CD14-positive monocyte (primary cell): ENCODE data around the gene PYURF. TPM values are rescaled to one million over a fixed set of nuclear protein-coding genes. Genes with fewer than 3 reads are reported as not detected.

ENCODE experiments used
- DNase-seq, 3 donors: peaks; one replicate each; pipeline ENCODE4 v3.0.0-alpha.2; 2011 to 2022
- H2AFZ ChIP-seq: 2 replicates; pipeline ENCODE4 v1.6.0; 2012; ENCODE audit warnings: mild to moderate bottlenecking, low read depth, low read length, inconsistent platforms; ENCODE audit not compliant: insufficient read depth, poor library complexity, severe bottlenecking
- H3K27ac ChIP-seq, 2 donors: 1 replicate in 1 of 2; 2 replicates in 1 of 2; pipeline ENCODE4 v1.5.1; 2012 to 2013; ENCODE audit warnings: low read length in 2 of 2, control low read depth in 1 of 2, inconsistent platforms in 1 of 2, low read depth in 1 of 2, mild to moderate bottlenecking in 1 of 2
- H3K27me3 ChIP-seq, 2 donors: one replicate each; pipeline versions ENCODE4 v1.6.0 to v1.6.1; 2011 to 2013; ENCODE audit warnings: low read length in 2 of 2; ENCODE audit not compliant: control insufficient read depth in 2 of 2, insufficient read depth in 2 of 2
- H3K36me3 ChIP-seq, 2 donors: replicated peaks in 1 of 2; 1 replicate in 1 of 2; 2 replicates in 1 of 2; pipeline versions ENCODE4 v1.5.1 to v1.6.1; 2012 to 2013; ENCODE audit warnings: low read length in 2 of 2, control low read depth in 1 of 2, inconsistent platforms in 1 of 2, mild to moderate bottlenecking in 1 of 2; ENCODE audit not compliant: insufficient read depth in 2 of 2, control insufficient read depth in 1 of 2
- H3K4me1 ChIP-seq, 2 donors: 1 replicate in 1 of 2; 2 replicates in 1 of 2; pipeline versions ENCODE4 v1.5.1 to v1.6.1; 2012 to 2013; ENCODE audit warnings: low read length in 2 of 2, control low read depth in 1 of 2, inconsistent platforms in 1 of 2, mild to moderate bottlenecking in 1 of 2, moderate library complexity in 1 of 2; ENCODE audit not compliant: insufficient read depth in 2 of 2, control insufficient read depth in 1 of 2
- H3K4me2 ChIP-seq: replicated peaks from 2 replicates; pipeline ENCODE3; 2012; ENCODE audit warnings: low read length, moderate library complexity, mild to moderate bottlenecking; ENCODE audit not compliant: poor library complexity, severe bottlenecking; ENCODE audit errors: extremely low read depth
- H3K4me3 ChIP-seq, 3 experiments: fragments of 200-600 bp in 1 of 3; sonication (generic) in 1 of 3; replicated peaks in 1 of 3; 1 replicate in 2 of 3; 2 replicates in 1 of 3; pipeline ENCODE4 v1.5.1; 2011 to 2013; ENCODE audit warnings: low read length in 3 of 3, mild to moderate bottlenecking in 3 of 3, control low read depth in 2 of 3, low read depth in 2 of 3, inconsistent platforms in 1 of 3, moderate library complexity in 1 of 3
- H3K79me2 ChIP-seq: 2 replicates; pipeline ENCODE4 v1.6.0; 2012; ENCODE audit warnings: mild to moderate bottlenecking, control low read depth, inconsistent platforms, low read length, moderate library complexity; ENCODE audit not compliant: insufficient read depth
- H3K9ac ChIP-seq: 2 replicates; pipeline ENCODE4 v1.6.0; 2017; ENCODE audit warnings: low read length, mild to moderate bottlenecking; ENCODE audit not compliant: insufficient read depth, poor library complexity, severe bottlenecking
- H3K9me3 ChIP-seq, 2 donors: replicated peaks in 1 of 2; 1 replicate in 1 of 2; 2 replicates in 1 of 2; pipeline versions ENCODE4 v1.5.1 to v1.6.1; 2012 to 2013; ENCODE audit warnings: low read length in 2 of 2, control low read depth in 1 of 2; ENCODE audit not compliant: control insufficient read depth in 1 of 2, insufficient read depth in 1 of 2
- H4K20me1 ChIP-seq: 2 replicates; pipeline ENCODE4 v1.6.0; 2012; ENCODE audit warnings: mild to moderate bottlenecking, low read length, control low read depth, moderate library complexity; ENCODE audit not compliant: insufficient read depth
- H3K27ac Mint-ChIP-seq, 7 donors: one replicate each; pipeline ENCODE4 v1.8.0; 2020; ENCODE audit warnings: mild to moderate bottlenecking in 7 of 7, mixed read lengths in 7 of 7, moderate library complexity in 6 of 7, inconsistent platforms in 2 of 7
- H3K27me3 Mint-ChIP-seq, 3 donors: one replicate each; pipeline ENCODE4 v1.8.0; 2021 to 2022; ENCODE audit warnings: low read depth in 3 of 3, mild to moderate bottlenecking in 3 of 3, mixed read lengths in 3 of 3, moderate library complexity in 3 of 3, inconsistent platforms in 1 of 3
- H3K36me3 Mint-ChIP-seq, 2 donors: one replicate each; pipeline ENCODE4 v1.8.0; 2020; ENCODE audit warnings: mixed read lengths in 2 of 2, inconsistent platforms in 1 of 2, mild to moderate bottlenecking in 1 of 2
- H3K4me1 Mint-ChIP-seq: one replicate; pipeline ENCODE4 v1.8.0; 2020; ENCODE audit warnings: mild to moderate bottlenecking, mixed read lengths
- H3K4me3 Mint-ChIP-seq, 2 donors: one replicate each; pipeline ENCODE4 v1.8.0; 2020; ENCODE audit warnings: mild to moderate bottlenecking in 2 of 2, mixed read lengths in 2 of 2, moderate library complexity in 1 of 2
- H3K9me3 Mint-ChIP-seq, 7 donors: one replicate each; pipeline ENCODE4 v1.8.0; 2020 to 2022; ENCODE audit warnings: mixed read lengths in 7 of 7, mild to moderate bottlenecking in 6 of 7, moderate library complexity in 6 of 7, inconsistent platforms in 2 of 7
- WGBS: methylation state at CpG from one replicate; pipeline ENCODE4 v1.1.5; 2013; ENCODE audit warnings: missing lambda C conversion rate; ENCODE audit not compliant: insufficient coverage; 5-methylcytosine and 5-hydroxymethylcytosine counted together
- intact Hi-C, 2 donors: fragments of 100-400 bp; cut with micrococcal nuclease; formaldehyde crosslinking; loops; one replicate each; pipeline versions ENCODE4 v1.15.0 to v1.15.1; 2023
- polyA plus RNA-seq, 3 donors: library from polyadenylated mRNA; depleted of rRNA in 1 of 3; unstranded in 2 of 3; stranded (reverse) in 1 of 3; fragments of 300-500 nt in 2 of 3; fragments of >200 nt in 1 of 3; fragmentation: Illumina TruSeq in 2 of 3; gene quantifications; 1 replicate in 2 of 3; 2 replicates in 1 of 3; pipeline ENCODE4 v1.2.3, GENCODE V29; 2012 to 2021
- TF ChIP-seq, protein P1 (sequence below): fragments of 200-600 bp; IDR thresholded peaks from one replicate; pipeline ENCODE4 v1.8.0; 2022; ENCODE audit warnings: antibody characterized with exemption, mild to moderate bottlenecking

PYURF gene
- polyA plus RNA-seq, 3 donors: 18.8 to 227 (median 220) TPM

GRCh38 chr4:88478247-88478646, 45.3 kb downstream of the PYURF start:
- H3K4me1 ChIP-seq: peaks cover 4 to 5% of the 10 kb centered on the region in 2 donors
- H3K27ac ChIP-seq: no peak overlapping the region
- Mint-ChIP-seq H3K9me3 (peaks cover 0 to 4% (median 0%) of the 10 kb centered on the region in 7 donors), H3K27me3 (no peaks in the 10 kb centered on the region), H3K4me1 (peaks cover 7% of the 10 kb centered on the region), H3K36me3 (peaks cover 32 to 52% of the 10 kb centered on the region in 2 donors), H3K4me3 (no peak overlapping the region), H3K27ac (no peak overlapping the region)
- TF ChIP-seq, protein P1, sequence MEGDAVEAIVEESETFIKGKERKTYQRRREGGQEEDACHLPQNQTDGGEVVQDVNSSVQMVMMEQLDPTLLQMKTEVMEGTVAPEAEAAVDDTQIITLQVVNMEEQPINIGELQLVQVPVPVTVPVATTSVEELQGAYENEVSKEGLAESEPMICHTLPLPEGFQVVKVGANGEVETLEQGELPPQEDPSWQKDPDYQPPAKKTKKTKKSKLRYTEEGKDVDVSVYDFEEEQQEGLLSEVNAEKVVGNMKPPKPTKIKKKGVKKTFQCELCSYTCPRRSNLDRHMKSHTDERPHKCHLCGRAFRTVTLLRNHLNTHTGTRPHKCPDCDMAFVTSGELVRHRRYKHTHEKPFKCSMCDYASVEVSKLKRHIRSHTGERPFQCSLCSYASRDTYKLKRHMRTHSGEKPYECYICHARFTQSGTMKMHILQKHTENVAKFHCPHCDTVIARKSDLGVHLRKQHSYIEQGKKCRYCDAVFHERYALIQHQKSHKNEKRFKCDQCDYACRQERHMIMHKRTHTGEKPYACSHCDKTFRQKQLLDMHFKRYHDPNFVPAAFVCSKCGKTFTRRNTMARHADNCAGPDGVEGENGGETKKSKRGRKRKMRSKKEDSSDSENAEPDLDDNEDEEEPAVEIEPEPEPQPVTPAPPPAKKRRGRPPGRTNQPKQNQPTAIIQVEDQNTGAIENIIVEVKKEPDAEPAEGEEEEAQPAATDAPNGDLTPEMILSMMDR: no peak
- H3K9ac ChIP-seq: no peak overlapping the region
- H3K4me2 ChIP-seq: no peak overlapping the region
- peaks cover 21 to 53% of the 10 kb centered on the region in 2 donors for H3K36me3 ChIP-seq
- no peaks in the 10 kb centered on the region for H3K27me3 ChIP-seq
- no peaks in the 10 kb centered on the region for H4K20me1 ChIP-seq
- no peak overlapping the region for H2AFZ ChIP-seq
- intact Hi-C loops: no loop called here
- no peak overlapping the region for H3K4me3 ChIP-seq
- no CpG with 5 or more reads among the region's 2 CpGs for WGBS
- H3K9me3 ChIP-seq: no peaks in the 10 kb centered on the region
- no peak for DNase-seq
- H3K79me2 ChIP-seq: no peaks in the 10 kb centered on the region

- peaks cover 2 to 3% of the 10 kb centered on the region in 2 donors for H3K4me1 ChIP-seq
- no peak overlapping the region for H3K9ac ChIP-seq
- Mint-ChIP-seq H3K27ac (no peak overlapping the region), H3K9me3 (peaks cover 0 to 4% (median 0%) of the 10 kb centered on the region in 7 donors), H3K4me1 (peaks cover 6% of the 10 kb centered on the region), H3K36me3 (peaks cover 37 to 62% of the 10 kb centered on the region in 2 donors), H3K4me3 (no peak overlapping the region), H3K27me3 (no peaks in the 10 kb centered on the region)
- no peak overlapping the region for H2AFZ ChIP-seq
- no peak overlapping the region for H3K4me3 ChIP-seq
- 20% methylated on average over 1 of the region's 5 CpGs for WGBS
- peaks cover 25 to 62% of the 10 kb centered on the region in 2 donors for H3K36me3 ChIP-seq
- H4K20me1 ChIP-seq: no peaks in the 10 kb centered on the region
- no peak overlapping the region for H3K27ac ChIP-seq
- intact Hi-C loops: no loop called here
- no peaks in the 10 kb centered on the region for H3K27me3 ChIP-seq
- DNase-seq: no peak
- no peak overlapping the region for H3K4me2 ChIP-seq
- no peaks in the 10 kb centered on the region for H3K9me3 ChIP-seq
- TF ChIP-seq, protein P1: no peak
- H3K79me2 ChIP-seq: no peaks in the 10 kb centered on the region
These were observed 46.2 kb downstream of the PYURF start for GRCh38 chr4:88477229-88477860.

Other genes starting within 250 kb of the PYURF start
- 10 to 100 TPM in 1 of 3 donors, 1 to 10 TPM in 2; 5.7 to 11.0 (median 7.0) TPM for gene PPM1K, start 239.2 kb downstream of the PYURF start, polyA plus RNA-seq
- 1 to 10 TPM; 4.1 to 9.4 (median 6.1) TPM for gene HERC6, start 144.9 kb downstream of the PYURF start, polyA plus RNA-seq
- gene HERC5, start 66.7 kb downstream of the PYURF start, polyA plus RNA-seq: 10 to 100 TPM in 1 of 3 donors, 1 to 10 TPM in 2; 2.9 to 10.4 (median 8.1) TPM
- 10 to 100 TPM; 30.5 to 36.9 (median 36.7) TPM for gene HERC3, start 68.7 kb upstream of the PYURF start, polyA plus RNA-seq
- gene NAP1L5, start 174.1 kb upstream of the PYURF start, polyA plus RNA-seq: under 1 TPM; 0.18 to 0.87 (median 0.41) TPM